Right atrium auricular region (tissue), 2 donors: ENCODE results near the gene CRACDL. TPM values are rescaled to one million over a fixed set of nuclear protein-coding genes. Genes with fewer than 3 reads are reported as not detected.

Source experiments
- DNase-seq: peaks from one replicate; pipeline ENCODE4 v3.0.0-alpha.2; 2019; ENCODE audit warnings: low spot score
- H3K27ac ChIP-seq, 2 donors: fragments of 200-600 bp; sonication (generic); 1 replicate in 1 of 2; 2 replicates in 1 of 2; pipeline ENCODE4 v1.5.1; 2016 to 2019
- H3K27me3 ChIP-seq, 2 donors: fragments of 200-600 bp; sonication (generic); one replicate each; pipeline versions ENCODE4 v1.5.1 to v1.6.0; 2017 to 2019
- H3K36me3 ChIP-seq: fragments of 200-600 bp; sonication (generic); one replicate; pipeline ENCODE4 v1.5.1; 2016
- H3K4me1 ChIP-seq, 2 donors: fragments of 200-600 bp; sonication (generic); one replicate each; pipeline versions ENCODE4 v1.5.1 to v1.6.0; 2017 to 2019
- H3K4me3 ChIP-seq, 2 donors: fragments of 200-600 bp; sonication (generic); 1 replicate in 1 of 2; 2 replicates in 1 of 2; pipeline ENCODE4 v1.5.1; 2017 to 2019; ENCODE audit warnings: mild to moderate bottlenecking in 1 of 2, moderate library complexity in 1 of 2
- H3K9me3 ChIP-seq, 2 donors: fragments of 200-600 bp; sonication (generic); one replicate each; pipeline ENCODE4 v1.5.1; 2019
- total RNA-seq, 2 donors: library from RNA; depleted of rRNA; stranded (reverse); fragments of >200 nt; gene quantifications; one replicate each; pipeline ENCODE4 v1.1.0, GENCODE V29; 2016
- TF ChIP-seq, protein P1 (sequence below), 2 donors: fragments of 200-600 bp; sonication (generic); IDR thresholded peaks; one replicate each; pipeline ENCODE4 v1.5.1; 2019; ENCODE audit warnings: antibody characterized with exemption in 2 of 2

CRACDL gene
- total RNA-seq, 2 donors from 2014 or later, result 5.3 to 7.4 TPM

DNA sequence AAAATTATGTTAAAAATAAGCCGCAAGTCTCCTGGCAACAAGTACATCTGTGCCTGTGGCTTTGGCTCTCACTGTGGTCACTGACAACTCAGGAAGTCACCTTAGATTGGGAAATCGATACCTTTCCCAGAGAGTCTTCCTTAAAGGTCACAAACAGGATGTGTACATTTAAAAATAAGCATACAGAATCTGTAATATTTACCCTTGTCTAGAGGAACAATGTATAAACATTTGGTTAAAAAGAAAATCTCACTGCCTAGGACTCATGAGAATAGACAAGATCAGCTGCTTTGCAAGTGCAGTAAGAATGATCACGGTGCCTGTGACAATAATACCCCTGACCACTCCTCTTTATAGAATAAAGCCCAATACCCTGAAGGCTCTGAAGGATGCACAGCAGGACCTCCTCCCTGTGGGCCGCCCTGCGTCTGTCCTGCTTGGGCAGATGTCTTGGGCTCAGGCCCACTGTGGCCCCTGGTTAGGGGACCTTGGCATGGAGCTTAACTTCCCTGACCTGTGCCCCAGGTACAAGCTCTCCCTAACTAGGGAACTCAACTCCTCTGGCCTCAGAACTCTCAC, 107.1 kb downstream of the CRACDL start:
- H3K4me1 ChIP-seq, result peaks cover 0 to 28% of the 10 kb centered on the region in 2 donors
- H3K27ac ChIP-seq, result no peak overlapping the region

DNA sequence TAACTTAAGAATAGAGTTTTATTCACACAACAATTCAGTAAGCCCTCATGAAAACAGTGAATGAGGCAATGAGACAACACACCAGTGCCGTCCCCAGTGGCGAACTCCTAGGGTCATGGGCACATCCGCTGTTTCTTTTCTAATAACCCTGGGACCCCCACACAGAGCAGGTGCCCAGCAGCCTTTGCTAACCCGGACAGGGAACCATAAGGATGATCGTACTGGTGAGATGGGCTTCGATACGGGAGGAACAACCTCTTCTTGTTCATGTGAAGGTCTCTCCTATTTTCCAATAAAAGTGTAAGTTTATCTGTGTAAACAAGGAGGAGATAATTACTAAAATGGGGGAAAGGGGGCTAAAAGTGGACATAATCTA, 107.7 kb downstream of the CRACDL start:
- no peak for DNase-seq
- H3K27me3 ChIP-seq, result no peaks in the 10 kb centered on the region
- no peak overlapping the region for H3K27ac ChIP-seq
- no peak overlapping the region for H3K4me3 ChIP-seq
- peaks cover 0 to 30% of the 10 kb centered on the region in 2 donors for H3K4me1 ChIP-seq
- no peaks in the 10 kb centered on the region for H3K9me3 ChIP-seq
- H3K36me3 ChIP-seq, result no peaks in the 10 kb centered on the region
- TF ChIP-seq, protein P1, sequence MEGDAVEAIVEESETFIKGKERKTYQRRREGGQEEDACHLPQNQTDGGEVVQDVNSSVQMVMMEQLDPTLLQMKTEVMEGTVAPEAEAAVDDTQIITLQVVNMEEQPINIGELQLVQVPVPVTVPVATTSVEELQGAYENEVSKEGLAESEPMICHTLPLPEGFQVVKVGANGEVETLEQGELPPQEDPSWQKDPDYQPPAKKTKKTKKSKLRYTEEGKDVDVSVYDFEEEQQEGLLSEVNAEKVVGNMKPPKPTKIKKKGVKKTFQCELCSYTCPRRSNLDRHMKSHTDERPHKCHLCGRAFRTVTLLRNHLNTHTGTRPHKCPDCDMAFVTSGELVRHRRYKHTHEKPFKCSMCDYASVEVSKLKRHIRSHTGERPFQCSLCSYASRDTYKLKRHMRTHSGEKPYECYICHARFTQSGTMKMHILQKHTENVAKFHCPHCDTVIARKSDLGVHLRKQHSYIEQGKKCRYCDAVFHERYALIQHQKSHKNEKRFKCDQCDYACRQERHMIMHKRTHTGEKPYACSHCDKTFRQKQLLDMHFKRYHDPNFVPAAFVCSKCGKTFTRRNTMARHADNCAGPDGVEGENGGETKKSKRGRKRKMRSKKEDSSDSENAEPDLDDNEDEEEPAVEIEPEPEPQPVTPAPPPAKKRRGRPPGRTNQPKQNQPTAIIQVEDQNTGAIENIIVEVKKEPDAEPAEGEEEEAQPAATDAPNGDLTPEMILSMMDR (IDR thresholded peaks at IDR 0.05), result no peak

More for the DNA sequence above, 107.1 kb downstream of the CRACDL start:
- no peak for DNase-seq
- H3K27me3 ChIP-seq, result no peaks in the 10 kb centered on the region
- no peaks in the 10 kb centered on the region for H3K36me3 ChIP-seq
- H3K4me3 ChIP-seq, result no peak overlapping the region
- TF ChIP-seq, protein P1 (IDR thresholded peaks at IDR 0.05), result no peak
- no peaks in the 10 kb centered on the region for H3K9me3 ChIP-seq

DNA sequence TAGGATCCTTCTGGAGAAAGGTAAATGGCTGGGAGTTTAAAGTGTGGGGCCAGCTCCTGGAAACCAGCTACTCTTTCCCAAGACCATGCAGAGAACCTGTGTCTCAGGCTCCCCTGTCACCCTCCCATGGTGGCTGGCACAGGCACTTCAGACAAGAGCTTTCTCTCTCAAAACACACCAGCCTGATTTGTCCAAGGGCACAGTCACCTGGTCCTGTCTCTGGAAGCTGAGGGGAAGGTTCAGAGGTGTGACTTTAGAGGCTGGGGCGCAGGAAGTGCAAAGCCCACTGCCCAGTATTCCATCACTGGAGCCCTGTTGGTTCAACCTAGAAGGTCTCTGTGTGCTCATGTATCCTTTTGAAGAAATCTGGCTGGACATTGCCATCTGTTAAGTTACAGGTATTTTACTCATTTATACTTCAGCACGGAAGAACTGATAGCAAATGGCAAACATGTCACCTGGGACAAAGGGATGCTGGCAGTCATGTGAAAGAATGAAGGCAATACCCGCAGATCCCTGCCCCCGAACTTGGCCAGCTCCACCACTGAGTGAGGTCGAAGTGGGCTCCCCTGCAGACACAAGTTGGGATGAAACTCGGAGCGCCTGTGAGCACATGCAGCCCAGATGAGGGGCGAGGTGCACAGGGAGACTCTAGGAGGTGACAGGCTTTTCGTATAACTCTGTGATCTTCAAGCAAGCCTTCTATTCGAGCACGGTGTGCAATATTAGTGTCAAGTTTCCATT, 108.2 kb downstream of the CRACDL start:
- peaks cover 0 to 30% of the 10 kb centered on the region in 2 donors for H3K4me1 ChIP-seq
- no peaks in the 10 kb centered on the region for H3K36me3 ChIP-seq
- H3K27ac ChIP-seq, result no peak overlapping the region
- DNase-seq, result no peak
- H3K9me3 ChIP-seq, result no peaks in the 10 kb centered on the region
- H3K4me3 ChIP-seq, result no peak overlapping the region
- TF ChIP-seq, protein P1 (IDR thresholded peaks at IDR 0.05), result no peak
- H3K27me3 ChIP-seq, result no peaks in the 10 kb centered on the region

DNA sequence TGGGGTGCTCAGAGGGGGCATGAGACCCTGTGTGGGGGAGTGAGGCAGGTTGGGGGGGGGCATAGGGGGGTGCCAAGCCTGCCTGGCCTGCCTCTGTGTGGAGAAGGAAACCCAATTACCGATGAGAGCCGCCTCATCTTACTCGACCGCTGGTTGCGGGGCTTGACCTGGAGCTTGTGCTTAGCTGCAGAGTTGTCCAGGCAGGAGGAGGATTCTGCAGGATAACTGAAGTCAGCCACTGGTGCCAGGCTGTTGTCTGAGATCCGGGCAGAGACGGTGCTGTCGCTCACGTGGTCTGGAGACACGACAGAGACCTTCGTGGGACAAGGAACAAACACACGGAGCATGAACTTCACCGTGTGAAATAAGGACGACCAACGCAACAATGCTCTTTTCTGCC, 109.2 kb downstream of the CRACDL start:
- no peaks in the 10 kb centered on the region for H3K27me3 ChIP-seq
- H3K36me3 ChIP-seq, result no peaks in the 10 kb centered on the region
- H3K9me3 ChIP-seq, result no peaks in the 10 kb centered on the region
- H3K4me1 ChIP-seq, result peaks cover 0 to 28% of the 10 kb centered on the region in 2 donors
- H3K4me3 ChIP-seq, result no peak overlapping the region
- no peak overlapping the region for H3K27ac ChIP-seq
- DNase-seq, result no peak
- TF ChIP-seq, protein P1 (IDR thresholded peaks at IDR 0.05), result no peak

DNA sequence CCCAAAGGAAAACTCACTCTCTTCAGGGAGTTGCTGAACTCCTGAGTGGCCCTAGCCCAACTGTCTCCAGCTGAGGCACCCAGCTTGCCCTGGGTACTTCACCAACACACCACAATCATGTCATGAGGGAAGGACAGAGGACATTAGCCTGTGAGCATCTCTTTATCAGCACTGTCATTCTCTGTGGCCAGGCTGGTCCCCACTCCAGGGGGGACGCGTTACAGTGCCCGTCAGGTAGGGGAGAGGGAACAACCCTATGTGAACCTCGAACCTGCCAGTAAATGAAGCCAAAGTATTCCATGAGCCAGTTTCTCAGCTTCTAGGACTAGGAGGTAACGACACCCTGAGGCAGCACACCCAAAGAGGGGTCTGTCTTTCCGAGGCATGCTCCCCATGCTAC, 110.2 kb downstream of the CRACDL start:
- no peak for DNase-seq
- Histone ChIP-seq H3K4me3 (no peak overlapping the region), H3K4me1 (peaks cover 0 to 28% of the 10 kb centered on the region in 2 donors), H3K36me3 (no peaks in the 10 kb centered on the region), H3K9me3 (no peaks in the 10 kb centered on the region), H3K27ac (peak overlapping the region in 1 of 2 donors; percentile 49), H3K27me3 (no peaks in the 10 kb centered on the region)
- TF ChIP-seq, protein P1 (IDR thresholded peaks at IDR 0.05), result no peak
